Panc1 (cell line): ENCODE data around the gene POLG2.

ENCODE experiments used
- CTCF ChIP-seq: fragments of 450-650 bp; IDR thresholded peaks from 2 replicates; pipeline ENCODE4 v1.5.1; 2017; ENCODE audit warnings: mild to moderate bottlenecking
- POLR2AphosphoS5 ChIP-seq: IDR thresholded peaks from 2 replicates; pipeline ENCODE4 v1.6.1; 2012; ENCODE audit warnings: mild to moderate bottlenecking, low read depth, low read length, moderate library complexity
- REST ChIP-seq, 2 experiments: IDR thresholded peaks; 2 replicates each; pipeline ENCODE4 v1.6.1; 2011 to 2012; ENCODE audit warnings: low read depth in 2 of 2, control low read depth in 1 of 2, low read length in 1 of 2, mild to moderate bottlenecking in 1 of 2, moderate library complexity in 1 of 2; ENCODE audit not compliant: insufficient read depth in 1 of 2
- SIN3A ChIP-seq: IDR thresholded peaks from 2 replicates; pipeline ENCODE4 v1.6.1; 2012; ENCODE audit warnings: low read depth, mild to moderate bottlenecking, low read length, moderate library complexity, borderline replicate concordance; ENCODE audit not compliant: insufficient read depth
- TCF7L2 ChIP-seq: IDR thresholded peaks from 2 replicates; pipeline ENCODE4 v1.6.1; 2011; ENCODE audit warnings: mild to moderate bottlenecking, low read depth, low read length, inconsistent platforms

GRCh38 chr17:64437944-64438525 is 58.8 kb downstream of the POLG2 start:
- TF ChIP-seq CTCF (no peak), TCF7L2 (no peak), SIN3A (no peak), POLR2AphosphoS5 (no peak), REST (IDR thresholded peaks at IDR 0.05; ENCODE audit: insufficient read depth in 1 of 2, low read depth in 2 of 2, low read length in 1 of 2) (no peak)
